LoVo (cell line): ENCODE measurements around the gene C1orf53.
"Not testable (repeated sequence)": the region's sequence is repeated elsewhere in the genome, so short reads cannot be mapped to it uniquely, and the experiment has no call there.

Experiments
- DNase-seq: peaks from one replicate; pipeline ENCODE4 v3.0.0-alpha.2; 2016; ENCODE audit warnings: low spot score

The C1orf53 gene

GRCh38 chr1:197921235-197922069 is 19.0 kb downstream of the C1orf53 start:
- DNase-seq: no peak

GRCh38 chr1:197922070-197922390 is 19.6 kb downstream of the C1orf53 start:
- no peak for DNase-seq

GRCh38 chr1:197923038-197923437 is 20.6 kb downstream of the C1orf53 start:
- DNase-seq: no peak

GRCh38 chr1:197924516-197925123 is 22.2 kb downstream of the C1orf53 start:
- peak; percentile 73 for DNase-seq

- no peak for DNase-seq
Measured at GRCh38 chr1:197927908-197928665, 25.7 kb downstream of the C1orf53 start.

- no peak for DNase-seq
Measured at GRCh38 chr1:197928849-197929336, 26.5 kb downstream of the C1orf53 start.

- DNase-seq: no peak
Measured at GRCh38 chr1:197933016-197933415, 30.6 kb downstream of the C1orf53 start.

- DNase-seq: no peak
Measured at GRCh38 chr1:197933647-197934046, 31.2 kb downstream of the C1orf53 start.

- no peak for DNase-seq
Measured at GRCh38 chr1:197937381-197937780, 35.0 kb downstream of the C1orf53 start.

GRCh38 chr1:197937892-197938291 is 35.5 kb downstream of the C1orf53 start:
- no peak for DNase-seq

- not testable (repeated sequence) for DNase-seq
Measured at GRCh38 chr1:197939159-197939980, 36.9 kb downstream of the C1orf53 start.

- no peak for DNase-seq
Measured at GRCh38 chr1:197942042-197942441, 39.6 kb downstream of the C1orf53 start.

- DNase-seq: no peak
Measured at GRCh38 chr1:197944485-197944884, 42.1 kb downstream of the C1orf53 start.

GRCh38 chr1:197948926-197949899 is 46.8 kb downstream of the C1orf53 start:
- no peak for DNase-seq

GRCh38 chr1:197951089-197951488 is 48.7 kb downstream of the C1orf53 start:
- no peak for DNase-seq

- no peak for DNase-seq
Measured at GRCh38 chr1:197951617-197952175, 49.3 kb downstream of the C1orf53 start.

- DNase-seq: not testable (repeated sequence)
Measured at GRCh38 chr1:197953472-197953871, 51.0 kb downstream of the C1orf53 start.

- DNase-seq: no peak
Measured at GRCh38 chr1:197954718-197955418, 52.4 kb downstream of the C1orf53 start.

GRCh38 chr1:197955486-197956394 is 53.3 kb downstream of the C1orf53 start:
- no peak for DNase-seq
